GM21825 (cell line): ENCODE results near the gene RAC2.

Experiments
- ATAC-seq: cut with Tn5 transposase; IDR thresholded peaks from one replicate; pipeline ENCODE4 v1.9.1; 2021; ENCODE audit warnings: mild to moderate bottlenecking, moderate library complexity; ENCODE audit not compliant: unreplicated experiment

RAC2 gene

DNA sequence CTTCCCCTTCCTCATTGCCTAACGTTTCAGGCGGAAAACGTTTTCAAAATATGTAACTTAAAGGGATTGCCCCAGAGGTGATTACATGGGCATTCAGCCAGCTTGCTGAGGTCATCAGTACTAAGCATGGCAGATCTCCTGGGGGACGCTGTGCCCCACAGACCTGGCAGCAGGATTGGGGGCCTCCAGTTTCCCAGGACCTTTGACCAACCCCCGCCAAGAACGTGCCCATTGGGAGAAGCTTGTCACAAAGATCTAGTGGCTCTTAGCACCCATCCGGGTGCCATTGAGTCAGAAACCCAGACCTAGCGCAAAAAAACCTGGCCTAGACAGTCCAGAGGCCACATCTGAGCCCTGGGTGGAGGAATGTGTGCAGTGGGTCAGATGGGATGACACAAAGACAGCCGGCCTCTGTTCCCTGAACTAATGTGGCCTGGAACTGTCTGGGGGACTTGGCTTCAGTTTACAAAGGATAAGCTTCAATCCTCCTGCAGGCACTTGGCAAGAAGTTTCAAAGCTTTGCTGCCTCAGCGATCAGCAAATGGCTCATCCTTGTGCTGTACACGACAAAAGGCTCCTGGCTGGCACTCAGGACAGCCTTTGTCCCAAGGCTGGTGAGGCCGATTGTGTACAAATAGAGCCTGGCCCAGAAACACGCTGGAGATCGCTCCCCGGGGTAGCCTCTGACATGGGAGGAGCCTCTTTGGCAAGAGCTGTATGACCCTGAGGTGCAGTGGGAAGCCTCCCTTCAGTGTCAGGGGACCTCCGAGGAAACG lies 65.5 kb downstream of the RAC2 start:
- ATAC-seq: no peak

DNA sequence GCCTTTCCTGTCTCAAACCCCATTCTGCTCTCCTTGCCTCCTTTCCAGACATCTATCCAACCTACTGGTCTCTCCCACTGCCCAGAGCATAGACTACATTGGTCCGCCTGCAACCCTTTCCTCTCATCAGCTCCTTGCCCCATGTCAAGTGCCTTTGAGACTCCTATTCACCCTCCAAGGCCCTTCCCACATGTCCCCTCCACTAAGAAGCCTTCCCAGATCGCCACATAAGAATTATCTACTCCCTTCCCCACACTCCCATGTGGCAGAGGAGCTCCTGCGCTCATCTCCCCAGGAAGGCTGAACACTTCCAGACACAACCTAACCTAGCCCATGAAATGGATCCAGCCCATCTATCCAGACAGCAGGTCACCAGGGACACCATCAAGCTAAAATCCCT lies 66.3 kb downstream of the RAC2 start:
- ATAC-seq: no peak

DNA sequence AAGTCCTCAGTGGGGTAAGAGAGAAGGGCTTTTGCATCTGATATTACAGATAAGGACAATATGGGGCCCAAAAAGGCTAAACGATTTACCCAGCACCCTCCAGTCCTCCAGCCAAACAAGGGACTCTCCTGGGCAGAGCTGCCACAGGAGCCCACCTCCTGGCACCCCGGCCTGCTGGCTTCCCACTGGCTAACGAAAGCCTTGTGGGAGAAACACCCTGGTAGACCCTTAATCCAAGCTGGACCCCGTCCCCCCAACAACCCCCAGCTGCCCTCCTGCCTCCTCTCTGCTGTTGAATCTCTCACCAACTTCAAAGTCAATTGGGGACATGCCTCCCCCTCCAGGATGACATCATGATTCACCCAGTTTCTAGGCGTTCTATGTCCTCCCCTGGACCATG lies 66.8 kb downstream of the RAC2 start:
- ATAC-seq: no peak

DNA sequence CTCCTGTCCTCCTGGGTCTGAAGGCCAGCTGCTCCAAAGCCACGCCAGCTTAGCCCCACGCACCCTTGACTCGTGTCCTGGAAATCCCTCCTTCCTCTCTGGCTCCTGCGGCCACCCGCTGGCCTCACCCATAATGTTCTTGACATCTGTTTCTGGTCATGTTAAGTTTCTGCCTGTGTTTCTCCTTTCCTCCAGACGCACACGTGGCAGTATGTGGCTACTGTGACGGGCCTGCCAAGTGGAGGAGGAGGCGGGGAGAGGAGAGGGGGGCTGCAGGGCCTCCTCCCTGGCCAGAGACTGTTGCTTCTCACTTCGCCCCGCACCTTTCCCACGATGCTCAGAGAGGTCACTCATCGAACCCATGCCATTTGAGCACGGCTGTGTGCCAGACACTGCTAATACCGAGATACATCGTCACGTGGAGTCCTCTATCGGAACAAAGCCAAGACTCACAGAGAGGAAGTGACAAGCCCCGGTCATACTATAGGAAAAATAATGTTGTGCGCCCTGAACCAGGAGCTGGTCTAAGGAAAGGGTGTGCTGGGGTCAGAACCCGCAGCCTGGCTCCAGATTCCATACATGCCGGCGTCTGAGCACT lies 67.5 kb downstream of the RAC2 start:
- no peak for ATAC-seq

DNA sequence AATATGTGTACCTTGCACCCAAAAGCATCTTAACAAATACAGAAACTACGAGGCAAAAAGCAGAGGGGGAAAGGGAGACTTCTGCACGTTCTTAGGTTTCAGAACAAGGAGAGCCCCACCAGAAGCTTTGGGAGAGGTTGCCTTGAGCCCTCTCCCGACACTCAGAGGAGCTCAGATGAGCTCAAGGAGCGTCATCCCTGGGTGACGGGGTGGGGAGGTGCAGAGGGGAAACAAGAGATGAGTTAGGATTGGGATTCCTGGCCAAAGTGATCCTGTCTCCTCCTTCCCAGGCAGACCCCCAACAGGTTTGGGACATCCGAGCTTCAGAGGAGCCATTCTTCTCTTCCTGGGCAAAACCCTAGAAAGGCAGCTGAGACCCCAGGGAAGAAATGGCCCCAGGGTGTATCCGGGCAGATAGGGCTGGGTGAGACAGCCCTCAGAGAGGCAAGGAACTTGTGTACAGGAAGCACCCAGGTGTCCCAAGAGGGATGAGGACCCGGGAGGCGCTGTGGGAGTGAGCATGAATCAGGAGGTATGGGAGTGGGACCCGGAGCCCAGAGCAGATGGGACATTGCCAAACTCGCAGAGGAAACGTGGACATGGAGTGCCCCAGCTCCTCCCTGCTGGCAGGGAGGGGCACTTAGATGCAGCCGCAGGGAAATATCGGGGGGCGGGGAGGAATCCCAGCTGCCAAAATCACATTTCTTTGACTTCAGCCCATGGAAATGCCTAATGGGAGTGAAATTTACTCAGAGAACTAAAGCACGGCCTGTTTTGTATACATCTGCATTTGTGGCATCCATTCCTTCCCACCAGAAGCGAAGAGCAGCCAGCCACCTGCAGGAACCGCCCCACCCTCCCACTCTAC lies 68.4 kb downstream of the RAC2 start:
- no peak for ATAC-seq
